Fibroblast of the conjunctiva (primary cell): ENCODE results near the gene HTT.
A peak's percentile ranks its signal among the peaks of the same experiment; 100 is the strongest.

Source experiments
- DNase-seq: peaks from one replicate; pipeline ENCODE4 v3.0.0-alpha.2; 2010; ENCODE audit warnings: low read depth

Gene HTT

GRCh38 chr4:3290476-3290875 is 216.0 kb downstream of the HTT start:
- no peak for DNase-seq

DNA sequence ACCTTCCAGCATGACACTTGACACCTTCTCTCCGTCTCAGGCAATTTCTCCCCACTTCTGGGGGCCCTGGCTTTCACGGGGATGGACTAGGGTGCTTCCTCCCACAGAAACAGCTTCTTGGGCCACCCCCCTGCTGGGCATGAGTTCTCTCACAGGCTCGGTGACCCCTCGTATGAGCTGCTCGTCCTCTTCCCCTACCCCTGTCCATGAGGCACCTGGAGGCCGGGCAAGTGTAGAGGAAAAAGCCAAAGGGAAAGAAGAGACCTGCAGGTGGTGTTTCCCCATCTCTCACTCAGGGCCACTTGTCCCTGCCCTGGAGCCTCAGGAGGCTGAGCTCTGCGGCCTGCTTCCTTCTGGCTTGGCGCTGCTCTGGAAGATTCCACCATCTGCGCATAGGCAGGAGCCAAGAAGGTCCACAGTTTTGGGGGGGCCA is 216.4 kb downstream of the HTT start:
- DNase-seq, result no peak

GRCh38 chr4:3291411-3291968 is 217.0 kb downstream of the HTT start:
- DNase-seq, result no peak

DNA sequence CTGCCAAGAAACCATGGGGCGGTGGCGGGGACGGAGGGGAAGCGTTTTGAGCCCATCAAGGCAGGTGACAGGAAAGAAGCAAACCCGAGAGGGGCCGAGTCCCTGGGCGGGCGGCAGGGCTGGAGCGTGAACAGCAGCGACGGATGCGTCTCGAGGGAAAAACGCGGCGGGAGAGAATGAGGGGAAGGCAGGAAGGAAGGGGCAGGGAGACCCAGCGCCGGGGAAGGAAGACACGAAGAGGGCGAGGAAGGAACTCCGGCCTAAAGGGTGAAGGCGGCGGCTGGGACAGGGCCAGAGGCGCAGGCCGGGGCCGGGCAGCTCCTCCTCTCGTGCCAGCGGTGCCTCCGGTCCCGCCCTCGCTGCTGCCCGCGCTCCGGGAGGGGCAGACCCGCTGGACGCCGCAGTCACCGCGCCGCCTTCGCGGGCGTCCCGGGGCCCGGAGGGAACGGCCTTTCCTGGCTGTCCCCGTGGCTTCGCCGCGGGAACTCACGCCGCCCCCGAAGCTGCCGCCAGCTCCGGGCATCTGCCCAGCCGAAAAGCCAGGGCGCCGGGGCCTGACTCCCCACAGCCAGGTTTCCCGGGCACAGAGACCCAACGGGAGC is 217.6 kb downstream of the HTT start:
- DNase-seq, result no peak

GRCh38 chr4:3292571-3293400 is 218.3 kb downstream of the HTT start, which contains the start of gene RGS12:
Gene RGS12 (plus strand): TSS chr4:3293021. CDS start chr4:3316171, 23,150 bp downstream.
- DNase-seq, result peak; percentile 90
